HTERT RPE-1 (cell line): ENCODE results near the gene TUG1.

ENCODE experiments used
- in situ Hi-C: fragments of 300-500 bp; cut with MboI; formaldehyde crosslinking; loops from 4 replicates; pipeline ENCODE4 v1.14.3; 2020; ENCODE audit warnings: low sequenced_read_pairs

TUG1 gene

GRCh38 chr22:30996462-30996861 is 27.4 kb downstream of the TUG1 start:
- in situ Hi-C loops = no loop called here

DNA sequence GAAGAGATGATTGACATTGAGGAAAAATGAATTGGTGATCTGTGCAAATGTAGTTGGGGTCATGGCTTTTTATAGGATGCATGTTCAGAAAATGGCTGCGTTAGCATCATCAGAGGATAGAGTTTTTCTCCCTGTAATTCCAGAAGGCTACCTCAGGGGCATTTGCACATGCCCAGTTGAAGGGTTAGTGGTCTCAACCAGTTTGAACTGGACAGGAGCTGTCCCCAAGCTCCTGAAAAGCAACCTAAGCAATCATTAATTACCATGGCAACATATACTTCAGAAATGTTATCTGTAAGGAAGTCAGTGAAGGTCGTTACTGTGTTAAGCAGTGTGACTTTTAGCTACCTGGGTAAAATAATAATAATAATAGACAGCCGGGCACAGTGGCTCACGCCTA is 29.3 kb downstream of the TUG1 start:
- in situ Hi-C loops = no loop called here

DNA sequence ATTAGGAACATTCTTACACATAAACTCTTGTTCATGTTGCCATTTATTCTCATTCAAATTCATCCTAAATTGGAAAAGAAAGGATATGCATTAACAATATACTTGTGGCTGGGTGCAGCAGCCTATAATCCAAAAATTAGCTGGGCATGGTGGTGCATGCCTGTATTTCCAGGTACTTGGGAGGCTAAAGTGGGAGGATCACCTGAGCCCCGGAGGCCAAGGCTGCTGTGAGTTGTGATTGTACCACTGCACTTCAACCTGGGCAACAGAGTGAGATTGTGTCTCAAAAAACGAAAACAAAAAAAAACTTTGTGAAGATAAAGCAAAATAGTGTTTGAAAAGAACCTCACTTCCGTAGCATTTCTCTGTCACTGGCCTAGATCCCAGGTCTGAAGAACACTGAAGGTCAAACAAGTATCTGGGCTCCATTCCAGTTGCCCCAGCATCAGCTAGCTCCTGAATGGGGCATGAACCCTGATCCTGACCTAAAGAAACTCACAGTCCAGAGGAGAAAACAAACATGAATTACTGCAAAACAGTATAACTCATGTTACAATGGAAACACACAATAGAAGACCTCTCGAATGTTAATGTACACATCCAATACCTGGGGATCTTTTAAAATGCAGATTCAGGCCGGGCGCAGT is 32.2 kb downstream of the TUG1 start:
- in situ Hi-C loops = no loop called here

GRCh38 chr22:31005535-31005934 is 36.5 kb downstream of the TUG1 start:
- in situ Hi-C loops = no loop called here

DNA sequence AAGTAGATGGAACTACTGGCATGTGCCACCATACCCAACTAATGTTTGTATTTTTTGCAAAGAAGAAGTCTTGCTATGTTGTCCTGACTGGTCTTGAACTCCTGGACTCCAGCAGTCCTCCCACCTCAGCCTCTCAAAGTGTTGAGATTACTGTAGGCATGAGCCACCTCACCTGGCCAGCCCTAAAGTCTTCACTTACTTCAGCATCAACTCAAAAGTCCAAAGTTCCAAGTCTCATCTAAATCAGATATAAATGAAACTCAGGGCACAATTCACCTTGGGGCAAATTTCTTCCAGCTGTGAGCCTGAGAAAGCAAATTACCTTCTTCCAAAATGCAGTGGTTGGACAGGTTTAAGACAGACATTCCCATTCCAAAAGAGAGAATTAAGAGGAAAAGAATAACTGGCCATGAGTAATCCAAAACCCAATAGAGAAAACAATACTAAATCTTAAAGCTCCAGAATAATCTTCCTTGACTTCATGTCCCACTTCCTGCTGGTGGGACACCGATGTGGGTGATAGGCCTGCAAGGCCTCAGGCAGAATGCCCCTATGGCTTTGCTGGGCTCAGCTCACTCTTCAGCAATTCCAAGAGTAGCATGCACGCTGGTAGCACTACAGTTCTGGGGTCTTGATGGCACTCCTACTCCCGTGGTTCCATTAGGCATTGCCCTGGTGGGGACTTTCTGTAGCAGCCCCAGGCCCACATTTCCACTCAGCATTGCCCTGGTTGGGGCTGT is 50.3 kb downstream of the TUG1 start:
- in situ Hi-C loops = no loop called here

DNA sequence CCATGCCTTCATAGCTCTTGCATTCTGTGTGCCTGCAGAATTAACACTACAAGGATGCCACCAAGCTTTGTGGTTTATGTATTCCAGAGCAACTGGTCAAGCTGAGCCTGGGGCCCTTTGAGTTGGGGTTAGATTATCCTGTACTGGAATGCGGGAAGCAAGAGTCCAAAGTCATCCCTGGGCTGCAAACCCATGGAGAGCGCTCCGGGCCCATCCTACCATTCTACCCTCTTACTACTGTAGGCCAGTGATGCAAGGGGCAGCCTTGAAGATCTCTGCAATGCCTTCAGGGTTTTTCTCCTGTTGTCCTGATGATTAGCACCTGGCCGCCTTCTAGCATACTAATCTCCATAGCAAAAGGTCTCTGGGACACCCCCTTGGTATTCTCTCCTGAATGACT is 51.3 kb downstream of the TUG1 start:
- in situ Hi-C loops = no loop called here

GRCh38 chr22:31022516-31022915 is 53.5 kb downstream of the TUG1 start:
- in situ Hi-C loops = no loop called here
